HEK293T (cell line): ENCODE measurements around the gene DGKH.

Experiments
- ARNT ChIP-seq: fragments of 450-650 bp; IDR thresholded peaks from 2 replicates; pipeline ENCODE4 v1.6.1; 2017; ENCODE audit warnings: mild to moderate bottlenecking
- BHLHE40 ChIP-seq: fragments of 450-650 bp; IDR thresholded peaks from 2 replicates; pipeline ENCODE4 v1.6.1; 2016; ENCODE audit warnings: mild to moderate bottlenecking, moderate library complexity, borderline replicate concordance
- CTBP1 ChIP-seq: fragments of 450-650 bp; IDR thresholded peaks from 2 replicates; pipeline ENCODE4 v1.6.1; 2016; ENCODE audit warnings: borderline replicate concordance
- FOXM1 ChIP-seq: fragments of 450-650 bp; IDR thresholded peaks from 2 replicates; pipeline ENCODE4 v1.6.1; 2017; ENCODE audit warnings: mild to moderate bottlenecking, borderline replicate concordance
- L3MBTL2 ChIP-seq: fragments of 450-650 bp; conservative IDR thresholded peaks from 2 replicates; pipeline ENCODE4 v1.6.1; 2016; ENCODE audit warnings: mild to moderate bottlenecking
- NFRKB ChIP-seq: fragments of 450-650 bp; IDR thresholded peaks from 2 replicates; pipeline ENCODE4 v1.6.1; 2016; ENCODE audit warnings: mild to moderate bottlenecking, moderate library complexity
- SP1 ChIP-seq: fragments of 450-650 bp; IDR thresholded peaks from 2 replicates; pipeline ENCODE4 v1.6.1; 2017
- SUZ12 ChIP-seq: fragments of 450-650 bp; IDR thresholded peaks from 2 replicates; pipeline ENCODE4 v1.6.1; 2016; ENCODE audit warnings: mild to moderate bottlenecking
- ZNF384 ChIP-seq: fragments of 450-650 bp; IDR thresholded peaks from 2 replicates; pipeline ENCODE4 v1.6.1; 2016

DNA sequence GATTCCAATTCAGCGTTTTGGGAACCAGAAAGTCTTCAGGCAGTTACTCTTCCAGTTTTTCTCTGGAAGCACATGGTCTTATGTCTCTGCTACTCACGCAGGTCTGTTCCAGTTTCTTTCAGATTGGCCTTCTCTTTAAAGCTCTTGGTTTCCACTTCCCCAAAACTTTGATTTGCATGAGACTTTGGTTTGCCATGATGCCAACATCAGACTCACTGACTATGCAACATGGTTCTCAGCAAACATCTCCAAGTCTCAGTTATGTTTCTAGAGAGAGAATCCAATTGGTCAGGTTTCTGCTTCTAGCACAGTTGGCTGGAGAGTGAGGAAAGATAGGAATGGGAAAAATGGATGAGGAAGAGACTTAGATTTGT is 226.6 kb downstream of the DGKH start:
- no peak for TF ChIP-seq ZNF384
- TF ChIP-seq CTBP1, result no peak
- TF ChIP-seq BHLHE40, result no peak
- TF ChIP-seq ARNT, result no peak
- TF ChIP-seq SP1, result no peak
- no peak for TF ChIP-seq L3MBTL2
- no peak for TF ChIP-seq FOXM1
- no peak for TF ChIP-seq SUZ12
- no peak for TF ChIP-seq NFRKB
